Keratinocyte (primary cell): ENCODE data around the gene COPG1. TPM values are rescaled to one million over a fixed set of nuclear protein-coding genes. Genes with fewer than 3 reads are reported as not detected.
A peak's percentile ranks its signal among the peaks of the same experiment; 100 is the strongest.

ENCODE experiments used
- DNase-seq: peaks from one replicate; pipeline ENCODE4 v3.0.0-alpha.2; 2011; ENCODE audit warnings: low read depth, missing footprints, low spot score
- FAIRE-seq: peaks from 2 replicates; lab custom pipeline; 2011; peaks lifted over from hg19 to GRCh38; lab: Jason Lieb, UNC
- H2AFZ ChIP-seq: 2 replicates; pipeline ENCODE4 v1.6.0; 2012; ENCODE audit warnings: low read length, control low read depth, inconsistent platforms; ENCODE audit not compliant: control insufficient read depth
- H3K27ac ChIP-seq: 2 replicates; pipeline ENCODE4 v1.5.1; 2011; ENCODE audit warnings: low read length; ENCODE audit not compliant: control insufficient read depth, insufficient read depth
- H3K27me3 ChIP-seq: 3 replicates; pipeline ENCODE4 v1.6.0; 2011; ENCODE audit warnings: low read length; ENCODE audit not compliant: control insufficient read depth, insufficient read depth; ENCODE audit errors: extremely low read depth
- H3K36me3 ChIP-seq, 2 experiments: 2 replicates in 1 of 2; 3 replicates in 1 of 2; pipeline ENCODE4 v1.5.1; 2011; ENCODE audit warnings: low read length in 2 of 2, mild to moderate bottlenecking in 1 of 2; ENCODE audit not compliant: control insufficient read depth in 2 of 2, insufficient read depth in 2 of 2; ENCODE audit errors: extremely low read depth in 1 of 2
- H3K4me1 ChIP-seq: 3 replicates; pipeline ENCODE4 v1.5.1; 2011; ENCODE audit warnings: low read length; ENCODE audit not compliant: control insufficient read depth, insufficient read depth; ENCODE audit errors: extremely low read depth
- H3K4me2 ChIP-seq: 3 replicates; pipeline ENCODE4 v1.6.0; 2011; ENCODE audit warnings: low read depth, low read length; ENCODE audit not compliant: control insufficient read depth, insufficient read depth; ENCODE audit errors: extremely low read depth
- H3K4me3 ChIP-seq, 3 experiments: fragments of 200-600 bp in 1 of 3; sonication (generic) in 1 of 3; 2 replicates in 2 of 3; 3 replicates in 1 of 3; pipeline ENCODE4 v1.5.1; 2011 to 2016; ENCODE audit warnings: low read length in 3 of 3, mild to moderate bottlenecking in 3 of 3, control low read depth in 2 of 3, inconsistent platforms in 1 of 3, low read depth in 1 of 3, mixed read lengths in 1 of 3, mixed run types in 1 of 3, moderate library complexity in 1 of 3; ENCODE audit not compliant: control insufficient read depth in 2 of 3, insufficient read depth in 2 of 3; ENCODE audit errors: extremely low read depth in 1 of 3
- H3K79me2 ChIP-seq: 2 replicates; pipeline ENCODE4 v1.6.0; 2012; ENCODE audit warnings: low read length; ENCODE audit not compliant: control insufficient read depth, insufficient read depth
- H3K9ac ChIP-seq: 3 replicates; pipeline ENCODE4 v1.6.0; 2011; ENCODE audit warnings: low read length; ENCODE audit not compliant: control insufficient read depth, insufficient read depth; ENCODE audit errors: extremely low read depth
- H3K9me1 ChIP-seq: 3 replicates; pipeline ENCODE4 v1.6.0; 2011; ENCODE audit warnings: low read length; ENCODE audit not compliant: control insufficient read depth, insufficient read depth; ENCODE audit errors: extremely low read depth
- H3K9me3 ChIP-seq: 2 replicates; pipeline ENCODE4 v1.5.1; 2012; ENCODE audit warnings: low read depth, low read length; ENCODE audit not compliant: control insufficient read depth
- H4K20me1 ChIP-seq: 3 replicates; pipeline ENCODE4 v1.6.0; 2011; ENCODE audit warnings: low read length; ENCODE audit not compliant: control insufficient read depth, insufficient read depth; ENCODE audit errors: extremely low read depth
- EZH2 ChIP-seq: IDR thresholded peaks from one replicate; pipeline ENCODE4 v1.6.1; 2012; ENCODE audit warnings: inconsistent platforms, mild to moderate bottlenecking, low read length, moderate library complexity
- dilution Hi-C: fragments of 300-500 bp; cut with MboI; formaldehyde crosslinking; loops from one replicate; pipeline ENCODE4 v1.7.0; 2020; ENCODE audit warnings: low sequenced_read_pairs; ENCODE audit not compliant: extremely low pct_ligation_motif_present
- polyA plus RNA-seq, 5 experiments: library from polyadenylated mRNA; depleted of rRNA in 3 of 5; stranded (reverse) in 3 of 5; stranded (forward) in 1 of 5; unstranded in 1 of 5; fragments of >200 nt; gene quantifications; 1 replicate in 1 of 5; 2 replicates in 3 of 5; 3 replicates in 1 of 5; pipeline versions ENCODE4 v1.2.1 to v1.2.3, GENCODE V29; 2011 to 2012; ENCODE audit warnings: missing spikeins in 2 of 5, low read depth in 1 of 5, low replicate concordance in 1 of 5
- TF ChIP-seq, protein P1 (sequence below), 3 experiments: IDR thresholded peaks in 1 of 3; conservative IDR thresholded peaks in 1 of 3; optimal IDR thresholded peaks in 1 of 3; 2 replicates in 2 of 3; 3 replicates in 1 of 3; pipeline versions ENCODE3 to v1.5.1; 2011; ENCODE audit warnings: low read length in 3 of 3, mild to moderate bottlenecking in 3 of 3, moderate library complexity in 2 of 3, control low read depth in 1 of 3, inconsistent platforms in 1 of 3; ENCODE audit not compliant: insufficient read depth in 2 of 3; ENCODE audit errors: extremely low read depth in 1 of 3

The COPG1 gene
- polyA plus RNA-seq, 1 donor (not counting 4 experiments of a cell fraction or from before 2014, with no cell fraction given) = 65.5 TPM

DNA sequence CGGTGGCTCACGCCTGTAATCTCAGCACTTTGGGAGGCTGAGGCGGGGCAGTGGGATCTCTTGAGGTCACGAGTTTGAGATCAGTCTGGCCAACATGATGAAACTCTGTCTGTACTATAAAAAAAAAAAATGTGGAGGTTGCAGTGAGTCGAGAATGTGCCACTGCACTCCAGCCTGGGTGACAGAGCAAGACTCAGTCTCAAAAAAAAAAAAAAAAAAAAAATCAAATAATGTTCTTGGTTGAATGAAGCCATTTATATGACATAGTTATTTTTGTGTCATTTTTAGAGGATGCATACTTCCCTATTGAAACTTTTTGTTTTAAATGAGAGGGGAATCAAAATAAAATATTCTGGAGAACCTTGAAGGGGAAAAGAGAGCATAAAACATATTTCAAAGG is 32.3 kb downstream of the COPG1 start:
- no peak for DNase-seq
- H3K27ac ChIP-seq = peak overlapping the region; percentile 67
- peak overlapping the region; percentile 39 for H3K9ac ChIP-seq
- H3K4me3 ChIP-seq = no peak overlapping the region
- no peak for FAIRE-seq
- peaks cover 32% of the 10 kb centered on the region for H3K79me2 ChIP-seq
- no peak for TF ChIP-seq EZH2
- TF ChIP-seq, protein P1, sequence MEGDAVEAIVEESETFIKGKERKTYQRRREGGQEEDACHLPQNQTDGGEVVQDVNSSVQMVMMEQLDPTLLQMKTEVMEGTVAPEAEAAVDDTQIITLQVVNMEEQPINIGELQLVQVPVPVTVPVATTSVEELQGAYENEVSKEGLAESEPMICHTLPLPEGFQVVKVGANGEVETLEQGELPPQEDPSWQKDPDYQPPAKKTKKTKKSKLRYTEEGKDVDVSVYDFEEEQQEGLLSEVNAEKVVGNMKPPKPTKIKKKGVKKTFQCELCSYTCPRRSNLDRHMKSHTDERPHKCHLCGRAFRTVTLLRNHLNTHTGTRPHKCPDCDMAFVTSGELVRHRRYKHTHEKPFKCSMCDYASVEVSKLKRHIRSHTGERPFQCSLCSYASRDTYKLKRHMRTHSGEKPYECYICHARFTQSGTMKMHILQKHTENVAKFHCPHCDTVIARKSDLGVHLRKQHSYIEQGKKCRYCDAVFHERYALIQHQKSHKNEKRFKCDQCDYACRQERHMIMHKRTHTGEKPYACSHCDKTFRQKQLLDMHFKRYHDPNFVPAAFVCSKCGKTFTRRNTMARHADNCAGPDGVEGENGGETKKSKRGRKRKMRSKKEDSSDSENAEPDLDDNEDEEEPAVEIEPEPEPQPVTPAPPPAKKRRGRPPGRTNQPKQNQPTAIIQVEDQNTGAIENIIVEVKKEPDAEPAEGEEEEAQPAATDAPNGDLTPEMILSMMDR (optimal IDR thresholded peaks at IDR 0.05 in 1 of 3, IDR thresholded peaks at IDR 0.05 in 1 of 3, conservative IDR thresholded peaks at IDR 0.05 in 1 of 3; ENCODE audit: extremely low read depth in 1 of 3, insufficient read depth in 2 of 3, low read length in 3 of 3) = no peak
- no peak overlapping the region for H2AFZ ChIP-seq
- peaks cover 24% of the 10 kb centered on the region for H3K4me1 ChIP-seq
- peaks cover 0 to 11% of the 10 kb centered on the region in 2 experiments for H3K36me3 ChIP-seq
- H3K9me3 ChIP-seq = no peaks in the 10 kb centered on the region
- H3K4me2 ChIP-seq = peak overlapping the region; percentile 55
- H3K9me1 ChIP-seq = no peaks in the 10 kb centered on the region
- no peaks in the 10 kb centered on the region for H3K27me3 ChIP-seq
- dilution Hi-C loops = no loop called here
- H4K20me1 ChIP-seq = no peaks in the 10 kb centered on the region

- H3K27ac ChIP-seq = peak overlapping the region; percentile 67
- H3K9me3 ChIP-seq = no peaks in the 10 kb centered on the region
- H3K36me3 ChIP-seq = peaks cover 0 to 4% of the 10 kb centered on the region in 2 experiments
- H3K4me2 ChIP-seq = peak overlapping the region; percentile 55
- peak; percentile 32 for FAIRE-seq
- H3K4me1 ChIP-seq = peaks cover 24% of the 10 kb centered on the region
- dilution Hi-C loops = no loop called here
- H3K4me3 ChIP-seq = no peak overlapping the region
- no peak for TF ChIP-seq EZH2
- TF ChIP-seq, protein P1 (optimal IDR thresholded peaks at IDR 0.05 in 1 of 3, IDR thresholded peaks at IDR 0.05 in 1 of 3, conservative IDR thresholded peaks at IDR 0.05 in 1 of 3; ENCODE audit: extremely low read depth in 1 of 3, insufficient read depth in 2 of 3, low read length in 3 of 3) = no peak
- H3K9me1 ChIP-seq = no peaks in the 10 kb centered on the region
- no peaks in the 10 kb centered on the region for H3K27me3 ChIP-seq
- no peak overlapping the region for H3K9ac ChIP-seq
- peak; percentile 33 for DNase-seq
- peaks cover 32% of the 10 kb centered on the region for H3K79me2 ChIP-seq
- no peak overlapping the region for H2AFZ ChIP-seq
- H4K20me1 ChIP-seq = no peaks in the 10 kb centered on the region
Measured at GRCh38 chr3:129282727-129283327, 33.4 kb downstream of the COPG1 start.
